Ishikawa (cell line): ENCODE measurements around the gene GOLGB1.

Experiments
- CEBPB ChIP-seq: IDR thresholded peaks from 2 replicates; pipeline ENCODE4 v1.6.1; 2012
- CREB1 ChIP-seq: IDR thresholded peaks from 2 replicates; pipeline ENCODE4 v1.6.1; 2012; ENCODE audit warnings: low read depth
- EGR1 ChIP-seq: IDR thresholded peaks from 2 replicates; pipeline ENCODE4 v1.6.1; 2012
- EP300 ChIP-seq: IDR thresholded peaks from 2 replicates; pipeline ENCODE4 v1.6.1; 2012; ENCODE audit warnings: borderline replicate concordance
- FOXM1 ChIP-seq: IDR thresholded peaks from 2 replicates; pipeline ENCODE4 v1.6.1; 2012; ENCODE audit warnings: low read depth, borderline replicate concordance
- NFIC ChIP-seq: IDR thresholded peaks from 2 replicates; pipeline ENCODE4 v1.6.1; 2012
- RAD21 ChIP-seq: IDR thresholded peaks from 2 replicates; pipeline ENCODE4 v1.6.1; 2012; ENCODE audit warnings: low read depth
- TAF1 ChIP-seq: IDR thresholded peaks from 2 replicates; pipeline ENCODE4 v1.6.1; 2012; ENCODE audit warnings: low read depth, mild to moderate bottlenecking
- TCF12 ChIP-seq: IDR thresholded peaks from 2 replicates; pipeline ENCODE4 v1.6.1; 2012; ENCODE audit warnings: low read depth
- TEAD4 ChIP-seq: IDR thresholded peaks from 2 replicates; pipeline ENCODE4 v1.6.1; 2012
- USF1 ChIP-seq: IDR thresholded peaks from 2 replicates; pipeline ENCODE4 v1.6.1; 2012
- YY1 ChIP-seq: IDR thresholded peaks from 2 replicates; pipeline ENCODE4 v1.6.1; 2012; ENCODE audit warnings: low read depth
- ZBTB7A ChIP-seq: IDR thresholded peaks from 2 replicates; pipeline ENCODE4 v1.6.1; 2012; ENCODE audit warnings: low read depth
- TF ChIP-seq, protein P1 (sequence below): IDR thresholded peaks from 2 replicates; pipeline ENCODE4 v1.6.1; 2012
- TF ChIP-seq, protein P2 (sequence below): IDR thresholded peaks from 2 replicates; pipeline ENCODE4 v1.6.1; 2012; ENCODE audit warnings: low read depth, mild to moderate bottlenecking

GOLGB1 gene

GRCh38 chr3:121707531-121708273 lies 41.8 kb downstream of the GOLGB1 start:
- TF ChIP-seq EGR1 = no peak
- TF ChIP-seq USF1 = no peak
- no peak for TF ChIP-seq RAD21
- no peak for TF ChIP-seq FOXM1
- TF ChIP-seq CREB1 = no peak
- TF ChIP-seq NFIC = no peak
- TF ChIP-seq TAF1 = no peak
- TF ChIP-seq ZBTB7A = no peak
- TF ChIP-seq TCF12 = no peak
- no peak for TF ChIP-seq CEBPB
- TF ChIP-seq EP300 = no peak
- no peak for TF ChIP-seq YY1
- no peak for TF ChIP-seq TEAD4
- TF ChIP-seq, protein P1, sequence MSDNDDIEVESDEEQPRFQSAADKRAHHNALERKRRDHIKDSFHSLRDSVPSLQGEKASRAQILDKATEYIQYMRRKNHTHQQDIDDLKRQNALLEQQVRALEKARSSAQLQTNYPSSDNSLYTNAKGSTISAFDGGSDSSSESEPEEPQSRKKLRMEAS = no peak
- TF ChIP-seq, protein P2, sequence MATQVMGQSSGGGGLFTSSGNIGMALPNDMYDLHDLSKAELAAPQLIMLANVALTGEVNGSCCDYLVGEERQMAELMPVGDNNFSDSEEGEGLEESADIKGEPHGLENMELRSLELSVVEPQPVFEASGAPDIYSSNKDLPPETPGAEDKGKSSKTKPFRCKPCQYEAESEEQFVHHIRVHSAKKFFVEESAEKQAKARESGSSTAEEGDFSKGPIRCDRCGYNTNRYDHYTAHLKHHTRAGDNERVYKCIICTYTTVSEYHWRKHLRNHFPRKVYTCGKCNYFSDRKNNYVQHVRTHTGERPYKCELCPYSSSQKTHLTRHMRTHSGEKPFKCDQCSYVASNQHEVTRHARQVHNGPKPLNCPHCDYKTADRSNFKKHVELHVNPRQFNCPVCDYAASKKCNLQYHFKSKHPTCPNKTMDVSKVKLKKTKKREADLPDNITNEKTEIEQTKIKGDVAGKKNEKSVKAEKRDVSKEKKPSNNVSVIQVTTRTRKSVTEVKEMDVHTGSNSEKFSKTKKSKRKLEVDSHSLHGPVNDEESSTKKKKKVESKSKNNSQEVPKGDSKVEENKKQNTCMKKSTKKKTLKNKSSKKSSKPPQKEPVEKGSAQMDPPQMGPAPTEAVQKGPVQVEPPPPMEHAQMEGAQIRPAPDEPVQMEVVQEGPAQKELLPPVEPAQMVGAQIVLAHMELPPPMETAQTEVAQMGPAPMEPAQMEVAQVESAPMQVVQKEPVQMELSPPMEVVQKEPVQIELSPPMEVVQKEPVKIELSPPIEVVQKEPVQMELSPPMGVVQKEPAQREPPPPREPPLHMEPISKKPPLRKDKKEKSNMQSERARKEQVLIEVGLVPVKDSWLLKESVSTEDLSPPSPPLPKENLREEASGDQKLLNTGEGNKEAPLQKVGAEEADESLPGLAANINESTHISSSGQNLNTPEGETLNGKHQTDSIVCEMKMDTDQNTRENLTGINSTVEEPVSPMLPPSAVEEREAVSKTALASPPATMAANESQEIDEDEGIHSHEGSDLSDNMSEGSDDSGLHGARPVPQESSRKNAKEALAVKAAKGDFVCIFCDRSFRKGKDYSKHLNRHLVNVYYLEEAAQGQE = no peak

- TF ChIP-seq TCF12 (no peak), CREB1 (no peak), EP300 (no peak), CEBPB (no peak), ZBTB7A (no peak), FOXM1 (no peak), YY1 (no peak), NFIC (no peak), TAF1 (no peak)
Measured at GRCh38 chr3:121705541-121705940, 44.0 kb downstream of the GOLGB1 start.

- TF ChIP-seq, protein P1 = no peak
Measured at GRCh38 chr3:121703973-121704372, 45.6 kb downstream of the GOLGB1 start.

DNA sequence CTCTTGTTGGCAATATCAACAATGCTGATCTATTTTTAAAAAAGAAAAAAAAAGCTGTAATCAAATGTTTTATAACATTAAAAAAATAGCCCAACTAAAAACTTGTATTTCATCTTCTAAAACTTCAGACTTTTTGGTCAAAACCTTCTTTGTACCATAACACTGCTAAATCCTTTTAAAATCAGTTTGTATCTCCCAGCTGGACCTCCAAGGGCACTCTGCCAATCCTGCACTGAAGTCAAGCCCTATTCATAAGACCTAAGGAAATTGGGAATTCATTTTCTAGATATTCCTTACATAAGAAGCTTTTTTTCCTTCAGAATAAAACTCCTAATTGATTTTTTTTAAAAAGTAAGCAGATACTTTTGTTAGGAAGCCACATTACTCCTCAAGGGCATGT lies 50.6 kb downstream of the GOLGB1 start:
- no peak for TF ChIP-seq EGR1
- TF ChIP-seq YY1 = no peak
- no peak for TF ChIP-seq TEAD4
- no peak for TF ChIP-seq CEBPB
- TF ChIP-seq CREB1 = no peak
- TF ChIP-seq EP300 = no peak
- TF ChIP-seq, protein P2 = no peak
- no peak for TF ChIP-seq USF1
- no peak for TF ChIP-seq RAD21
- no peak for TF ChIP-seq FOXM1
- TF ChIP-seq ZBTB7A = no peak
- TF ChIP-seq, protein P1 = no peak
- TF ChIP-seq NFIC = no peak
- no peak for TF ChIP-seq TCF12
- no peak for TF ChIP-seq TAF1

GRCh38 chr3:121698476-121698875 lies 51.1 kb downstream of the GOLGB1 start:
- TF ChIP-seq FOXM1 (no peak), NFIC (no peak), TEAD4 (no peak), CEBPB (no peak), CREB1 (no peak), RAD21 (no peak), ZBTB7A (no peak), YY1 (no peak), TCF12 (no peak), TAF1 (no peak), USF1 (no peak), EP300 (no peak), EGR1 (no peak)
- TF ChIP-seq, protein P1 = no peak
- TF ChIP-seq, protein P2 = no peak
